Kidney epithelial cell (primary cell): Measurements from ENCODE around the gene PTPN5. TPM values are rescaled to one million over a fixed set of nuclear protein-coding genes. Genes with fewer than 3 reads are reported as not detected.

ENCODE experiments used
- DNase-seq: peaks from one replicate; pipeline ENCODE4 v3.0.0-alpha.2; 2010; ENCODE audit warnings: low read depth
- H3K27me3 ChIP-seq: 2 replicates; pipeline ENCODE4 v1.6.0; 2011; ENCODE audit warnings: low read length; ENCODE audit not compliant: control insufficient read depth, insufficient read depth
- H3K36me3 ChIP-seq: 2 replicates; pipeline ENCODE4 v1.5.1; 2011; ENCODE audit warnings: low read length; ENCODE audit not compliant: control insufficient read depth, insufficient read depth
- H3K4me3 ChIP-seq: 2 replicates; pipeline ENCODE4 v1.5.1; 2011; ENCODE audit warnings: low read depth, mild to moderate bottlenecking, control low read depth, low read length
- total RNA-seq: library from RNA; depleted of rRNA; stranded (reverse); fragments of >200 nt; gene quantifications from 2 replicates; pipeline ENCODE4 v1.2.3, GENCODE V29; 2015
- TF ChIP-seq, protein P1 (sequence below): IDR thresholded peaks from 2 replicates; pipeline ENCODE4 v1.5.1; 2011; ENCODE audit warnings: mild to moderate bottlenecking, moderate library complexity, low read length, control low read depth, inconsistent platforms; ENCODE audit not compliant: insufficient read depth, poor library complexity, severe bottlenecking

Gene PTPN5
- total RNA-seq, 1 donor from 2014 or later = not detected

- peaks cover 6% of the 10 kb centered on the region for H3K27me3 ChIP-seq
- no peak for DNase-seq
- no peaks in the 10 kb centered on the region for H3K36me3 ChIP-seq
- H3K4me3 ChIP-seq = no peak overlapping the region
- TF ChIP-seq, protein P1, sequence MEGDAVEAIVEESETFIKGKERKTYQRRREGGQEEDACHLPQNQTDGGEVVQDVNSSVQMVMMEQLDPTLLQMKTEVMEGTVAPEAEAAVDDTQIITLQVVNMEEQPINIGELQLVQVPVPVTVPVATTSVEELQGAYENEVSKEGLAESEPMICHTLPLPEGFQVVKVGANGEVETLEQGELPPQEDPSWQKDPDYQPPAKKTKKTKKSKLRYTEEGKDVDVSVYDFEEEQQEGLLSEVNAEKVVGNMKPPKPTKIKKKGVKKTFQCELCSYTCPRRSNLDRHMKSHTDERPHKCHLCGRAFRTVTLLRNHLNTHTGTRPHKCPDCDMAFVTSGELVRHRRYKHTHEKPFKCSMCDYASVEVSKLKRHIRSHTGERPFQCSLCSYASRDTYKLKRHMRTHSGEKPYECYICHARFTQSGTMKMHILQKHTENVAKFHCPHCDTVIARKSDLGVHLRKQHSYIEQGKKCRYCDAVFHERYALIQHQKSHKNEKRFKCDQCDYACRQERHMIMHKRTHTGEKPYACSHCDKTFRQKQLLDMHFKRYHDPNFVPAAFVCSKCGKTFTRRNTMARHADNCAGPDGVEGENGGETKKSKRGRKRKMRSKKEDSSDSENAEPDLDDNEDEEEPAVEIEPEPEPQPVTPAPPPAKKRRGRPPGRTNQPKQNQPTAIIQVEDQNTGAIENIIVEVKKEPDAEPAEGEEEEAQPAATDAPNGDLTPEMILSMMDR = no peak
These were observed 81.1 kb downstream of the PTPN5 start for GRCh38 chr11:18710545-18710944.

DNA sequence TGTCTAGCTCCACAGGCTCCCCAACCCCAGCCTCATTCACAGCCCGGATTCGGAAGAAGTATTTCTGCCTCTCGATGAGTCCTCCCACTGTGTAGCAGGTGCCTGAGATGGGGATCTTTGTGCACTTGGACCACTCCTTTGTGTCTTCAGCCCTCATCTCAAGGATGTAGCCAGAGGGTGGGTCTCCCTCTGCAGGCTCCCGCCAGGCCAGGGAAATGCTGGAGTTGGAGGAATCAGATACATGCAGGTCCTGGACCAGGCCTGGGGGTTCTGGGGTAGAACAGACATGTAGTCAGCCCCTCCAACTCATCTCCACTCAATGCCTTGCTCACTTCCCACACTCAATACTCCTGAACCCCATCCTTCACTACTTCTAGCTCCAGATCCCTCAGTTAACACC lies 82.2 kb downstream of the PTPN5 start:
- peaks cover 6% of the 10 kb centered on the region for H3K27me3 ChIP-seq
- no peak overlapping the region for H3K4me3 ChIP-seq
- TF ChIP-seq, protein P1 = no peak

GRCh38 chr11:18707811-18708340 lies 83.7 kb downstream of the PTPN5 start:
- Histone ChIP-seq H3K4me3 (no peak overlapping the region), H3K36me3 (no peaks in the 10 kb centered on the region), H3K27me3 (peaks cover 6% of the 10 kb centered on the region)
- DNase-seq = no peak
- TF ChIP-seq, protein P1 = no peak

More for the DNA sequence above, 82.2 kb downstream of the PTPN5 start:
- no peaks in the 10 kb centered on the region for H3K36me3 ChIP-seq
- DNase-seq = no peak

- no peaks in the 10 kb centered on the region for H3K36me3 ChIP-seq
- no peak for DNase-seq
- peaks cover 6% of the 10 kb centered on the region for H3K27me3 ChIP-seq
- peak overlapping the region; percentile 63 for H3K4me3 ChIP-seq
- TF ChIP-seq, protein P1 = no peak
These were observed 85.0 kb downstream of the PTPN5 start for GRCh38 chr11:18706330-18707243.

- DNase-seq = no peak
- Histone ChIP-seq H3K36me3 (no peaks in the 10 kb centered on the region), H3K4me3 (peak overlapping the region; percentile 63), H3K27me3 (peaks cover 6% of the 10 kb centered on the region)
- TF ChIP-seq, protein P1 = no peak
These were observed 85.8 kb downstream of the PTPN5 start for GRCh38 chr11:18705651-18706281.
